ENCODE measurements around the gene TMTC4.
A peak's percentile ranks its signal among the peaks of the same experiment; 100 is the strongest.

Gene TMTC4

GRCh38 chr13:100588331-100589177 lies 86.0 kb downstream of the TMTC4 start, which contains the start of gene GGACT (continued):
- TF ChIP-seq ZNF677 (tag by site-specific recombination; IDR thresholded peaks at IDR 0.05) (no peak; the same call in 1 of the 2 replicates), ZNF2 (tag by site-specific recombination; IDR thresholded peaks at IDR 0.05) (0 out of 2 replicates have a peak, but pooled peaks have one; percentile 24), ZBTB8A (tag by site-specific recombination; IDR thresholded peaks at IDR 0.05) (peak; percentile 90), SP2 (tag by site-specific recombination; IDR thresholded peaks at IDR 0.05) (peak; percentile 49), ZNF561 (tag by site-specific recombination; IDR thresholded peaks at IDR 0.05; ENCODE audit: borderline replicate concordance) (peak; percentile 60; the same call in 1 of the 2 replicates), ZBTB10 (tag by site-specific recombination; IDR thresholded peaks at IDR 0.05) (no peak), ZBTB44 (tag by site-specific recombination; IDR thresholded peaks at IDR 0.05) (peak; percentile 63), ZBTB26 (tag by site-specific recombination; optimal IDR thresholded peaks at IDR 0.05) (peak; percentile 59), SP7 (tag by site-specific recombination; IDR thresholded peaks at IDR 0.05) (peak; percentile 27; the same call in 1 of the 2 replicates), ZNF777 (tag by site-specific recombination; IDR thresholded peaks at IDR 0.05; ENCODE audit: borderline replicate concordance) (no peak), IKZF3 (tag by site-specific recombination; IDR thresholded peaks at IDR 0.05) (peak; percentile 44; the same call in 1 of the 2 replicates), ZNF202 (tag by site-specific recombination; IDR thresholded peaks at IDR 0.05; ENCODE audit: borderline replicate concordance) (peak; percentile 92; the same call in 1 of the 2 replicates), ZSCAN30 (tag by site-specific recombination; IDR thresholded peaks at IDR 0.05) (peak; percentile 79), GFI1B (tag by site-specific recombination; IDR thresholded peaks at IDR 0.05) (no peak), ZNF514 (tag by site-specific recombination; IDR thresholded peaks at IDR 0.05) (0 out of 2 replicates have a peak, but pooled peaks have one; percentile 27), ZFHX2 (tag by site-specific recombination; conservative IDR thresholded peaks at IDR 0.05) (peak; percentile 69), ZNF133 (tag by site-specific recombination; IDR thresholded peaks at IDR 0.05) (no peak), ZXDB (tag by site-specific recombination; IDR thresholded peaks at IDR 0.05) (peak; percentile 53; the same call in 1 of the 2 replicates), ZNF19 (tag by site-specific recombination; IDR thresholded peaks at IDR 0.05; ENCODE audit: low read depth) (no peak), ZBTB20 (tag by site-specific recombination; IDR thresholded peaks at IDR 0.05) (no peak), ZNF610 (tag by site-specific recombination; IDR thresholded peaks at IDR 0.05; ENCODE audit: borderline replicate concordance) (peak; percentile 45; the same call in 1 of the 2 replicates), ZSCAN5A (tag by site-specific recombination; IDR thresholded peaks at IDR 0.05) (no peak), PRDM1 (tag by site-specific recombination; IDR thresholded peaks at IDR 0.05) (peak; percentile 18; the same call in 1 of the 2 replicates), ZNF341 (tag by site-specific recombination; IDR thresholded peaks at IDR 0.05; ENCODE audit: low read depth) (peak; percentile 47; the same call in 1 of the 2 replicates), ZNF169 (tag by site-specific recombination; IDR thresholded peaks at IDR 0.05) (peak; percentile 63; the same call in 1 of the 2 replicates), ZNF692 (tag by site-specific recombination; IDR thresholded peaks at IDR 0.05) (0 out of 2 replicates have a peak, but pooled peaks have one; percentile 14), ZNF121 (tag by site-specific recombination; IDR thresholded peaks at IDR 0.05) (peak; percentile 63; the same call in 1 of the 2 replicates)
